H9 (cell line): ENCODE data around the gene ZNF653. TPM values are rescaled to one million over a fixed set of nuclear protein-coding genes. Genes with fewer than 3 reads are reported as not detected.

Source experiments
- DNase-seq: peaks from one replicate; pipeline ENCODE4 v3.0.0-alpha.2; 2017
- H2AFZ ChIP-seq: one replicate; pipeline ENCODE4 v1.6.1; 2013; ENCODE audit warnings: mild to moderate bottlenecking, low read length, control low read depth, moderate library complexity
- H2AK5ac ChIP-seq: 2 replicates; pipeline ENCODE4 v1.6.1; 2013; ENCODE audit warnings: low read length, control low read depth, mixed read lengths; ENCODE audit not compliant: insufficient read length
- H2BK120ac ChIP-seq: one replicate; pipeline ENCODE4 v1.6.1; 2013; ENCODE audit warnings: low read depth, mild to moderate bottlenecking, low read length, control low read depth, inconsistent platforms; ENCODE audit not compliant: poor library complexity, severe bottlenecking
- H2BK12ac ChIP-seq: 2 replicates; pipeline ENCODE4 v1.6.1; 2013; ENCODE audit warnings: low read length, control low read depth, mixed read lengths, low read depth; ENCODE audit not compliant: insufficient read length
- H2BK15ac ChIP-seq: 2 replicates; pipeline ENCODE4 v1.6.1; 2013; ENCODE audit warnings: low read depth, low read length, control low read depth
- H2BK20ac ChIP-seq: one replicate; pipeline ENCODE4 v1.6.1; 2013; ENCODE audit warnings: low read depth, mild to moderate bottlenecking, low read length, control low read depth, inconsistent platforms; ENCODE audit not compliant: poor library complexity, severe bottlenecking
- H2BK5ac ChIP-seq: 2 replicates; pipeline ENCODE4 v1.6.1; 2013; ENCODE audit warnings: low read length, control low read depth, mixed read lengths; ENCODE audit not compliant: insufficient read length
- H3K14ac ChIP-seq: 2 replicates; pipeline ENCODE4 v1.6.1; 2013; ENCODE audit warnings: low read length, control low read depth; ENCODE audit not compliant: insufficient read depth
- H3K18ac ChIP-seq: 2 replicates; pipeline ENCODE4 v1.6.1; 2013; ENCODE audit warnings: low read depth, mild to moderate bottlenecking, mixed read lengths, low read length, control low read depth; ENCODE audit not compliant: insufficient read length
- H3K23ac ChIP-seq: 2 replicates; pipeline ENCODE4 v1.6.1; 2013; ENCODE audit warnings: low read length, control low read depth, mixed read lengths, low read depth; ENCODE audit not compliant: insufficient read length
- H3K23me2 ChIP-seq: 2 replicates; pipeline ENCODE4 v1.6.1; 2013; ENCODE audit warnings: low read depth, mild to moderate bottlenecking, mixed read lengths, low read length, control low read depth; ENCODE audit not compliant: insufficient read length, poor library complexity, severe bottlenecking
- H3K27ac ChIP-seq: 2 replicates; pipeline ENCODE4 v1.5.1; 2013; ENCODE audit warnings: low read length, control low read depth, mixed read lengths, low read depth; ENCODE audit not compliant: insufficient read length
- H3K27me3 ChIP-seq: 2 replicates; pipeline ENCODE4 v1.6.1; 2013; ENCODE audit warnings: low read length, control low read depth, inconsistent platforms; ENCODE audit not compliant: insufficient read depth
- H3K4ac ChIP-seq: 2 replicates; pipeline ENCODE4 v1.6.1; 2013; ENCODE audit warnings: low read depth, mild to moderate bottlenecking, control low read depth, inconsistent platforms, low read length, moderate library complexity
- H3K4me1 ChIP-seq: 2 replicates; pipeline ENCODE4 v1.6.1; 2013; ENCODE audit warnings: low read length, control low read depth, inconsistent platforms; ENCODE audit not compliant: insufficient read depth
- H3K4me2 ChIP-seq: 2 replicates; pipeline ENCODE4 v1.6.1; 2013; ENCODE audit warnings: low read length, control low read depth, mixed read lengths; ENCODE audit not compliant: insufficient read length, insufficient read depth
- H3K56ac ChIP-seq: 2 replicates; pipeline ENCODE4 v1.6.1; 2013; ENCODE audit warnings: low read depth, mild to moderate bottlenecking, mixed read lengths, low read length, control low read depth; ENCODE audit not compliant: insufficient read length
- H3K79me1 ChIP-seq: 2 replicates; pipeline ENCODE4 v1.6.1; 2013; ENCODE audit warnings: low read depth, mild to moderate bottlenecking, moderate library complexity, low read length, control low read depth, inconsistent platforms; ENCODE audit not compliant: insufficient read depth, poor library complexity, severe bottlenecking
- H3K79me2 ChIP-seq: 2 replicates; pipeline ENCODE4 v1.6.1; 2013; ENCODE audit warnings: low read length, control low read depth, inconsistent platforms; ENCODE audit not compliant: insufficient read depth
- H3K9ac ChIP-seq: 2 replicates; pipeline ENCODE4 v1.6.1; 2013; ENCODE audit warnings: low read length, control low read depth, mixed read lengths; ENCODE audit not compliant: insufficient read length; ENCODE audit errors: extremely low read depth
- H3K9me3 ChIP-seq: one replicate; pipeline ENCODE4 v1.6.1; 2013; ENCODE audit warnings: low read depth, low read length, inconsistent platforms; ENCODE audit not compliant: control insufficient read depth
- H3T11ph ChIP-seq: one replicate; pipeline ENCODE4 v1.6.1; 2013; ENCODE audit warnings: mild to moderate bottlenecking, low read length, control low read depth, inconsistent platforms
- H4K20me1 ChIP-seq: one replicate; pipeline ENCODE4 v1.6.1; 2013; ENCODE audit not compliant: control insufficient read depth, insufficient read length, insufficient read depth
- H4K5ac ChIP-seq: 2 replicates; pipeline ENCODE4 v1.6.1; 2013; ENCODE audit warnings: low read depth, mild to moderate bottlenecking, mixed read lengths, low read length, control low read depth; ENCODE audit not compliant: insufficient read length
- H4K8ac ChIP-seq: replicated peaks from 2 replicates; pipeline ENCODE4 v1.6.1; 2013; ENCODE audit warnings: low read length, control low read depth, mixed read lengths, low read depth; ENCODE audit not compliant: insufficient read length
- H4K91ac ChIP-seq: 2 replicates; pipeline ENCODE4 v1.6.1; 2013; ENCODE audit warnings: low read depth, mild to moderate bottlenecking, moderate library complexity, mixed read lengths, low read length, control low read depth; ENCODE audit not compliant: insufficient read length
- H3K27ac Mint-ChIP-seq, 3 experiments: 2 replicates in 2 of 3; 3 replicates in 1 of 3; pipeline ENCODE4 v1.8.0; 2020 to 2021; ENCODE audit warnings: mixed read lengths in 3 of 3, mild to moderate bottlenecking in 1 of 3, moderate library complexity in 1 of 3
- H3K27me3 Mint-ChIP-seq: 2 replicates; pipeline ENCODE4 v1.8.0; 2021; ENCODE audit warnings: low read depth, mild to moderate bottlenecking, moderate library complexity, mixed read lengths
- H3K36me3 Mint-ChIP-seq, 3 experiments: 2 replicates in 2 of 3; 3 replicates in 1 of 3; pipeline ENCODE4 v1.8.0; 2020 to 2021; ENCODE audit warnings: low read depth in 3 of 3, mixed read lengths in 3 of 3; ENCODE audit not compliant: insufficient read depth in 1 of 3
- H3K4me1 Mint-ChIP-seq, 2 experiments: 2 replicates each; pipeline ENCODE4 v1.8.0; 2020; ENCODE audit warnings: mixed read lengths in 2 of 2
- H3K4me3 Mint-ChIP-seq, 2 experiments: 2 replicates in 1 of 2; 3 replicates in 1 of 2; pipeline ENCODE4 v1.8.0; 2020 to 2021; ENCODE audit warnings: mild to moderate bottlenecking in 2 of 2, mixed read lengths in 2 of 2, moderate library complexity in 1 of 2
- H3K9me3 Mint-ChIP-seq, 2 experiments: 2 replicates in 1 of 2; 3 replicates in 1 of 2; pipeline ENCODE4 v1.8.0; 2020; ENCODE audit warnings: mild to moderate bottlenecking in 2 of 2, mixed read lengths in 2 of 2, moderate library complexity in 1 of 2
- CTCF ChIP-seq: fragments of 200-600 bp; sonication (generic); conservative IDR thresholded peaks from 3 replicates; pipeline ENCODE4 v1.8.0; 2021; ENCODE audit warnings: antibody characterized with exemption, mild to moderate bottlenecking
- WGBS: extraction: QIAGEN DNeasy Blood & Tissue Kit; methylation state at CpG from one replicate; pipeline ENCODE4 v1.1.7; 2013; ENCODE audit warnings: missing lambda C conversion rate, low lambda C conversion rate, mixed read lengths; ENCODE audit not compliant: insufficient read length; ENCODE audit errors: extremely low coverage; 5-methylcytosine and 5-hydroxymethylcytosine counted together
- total RNA-seq: library from RNA; stranded (reverse); gene quantifications from 2 replicates; pipeline ENCODE4 v1.2.1, GENCODE V29; 2021

ZNF653 gene
- total RNA-seq, 1 experiment from 2014 or later = 11.6 TPM

- Histone ChIP-seq H2BK5ac (no peak overlapping the region), H3K4ac (no peak overlapping the region), H3K79me2 (no peaks in the 10 kb centered on the region), H4K5ac (no peak overlapping the region), H3K23me2 (peaks cover 7% of the 10 kb centered on the region), H3T11ph (no peak overlapping the region), H2BK15ac (no peak overlapping the region), H3K27me3 (no peaks in the 10 kb centered on the region), H3K27ac (no peak overlapping the region), H4K8ac (no peak overlapping the region), H3K23ac (no peak overlapping the region), H4K91ac (no peak overlapping the region), H4K20me1 (no peaks in the 10 kb centered on the region), H3K4me1 (no peaks in the 10 kb centered on the region; the same call in 1 of the 2 replicates), H2BK120ac (no peak overlapping the region), H3K18ac (no peak overlapping the region), H2BK12ac (no peak overlapping the region), H3K4me2 (no peak overlapping the region), H2AK5ac (no peak overlapping the region), H3K56ac (no peak overlapping the region), H2AFZ (no peak overlapping the region), H3K14ac (no peak overlapping the region), H3K79me1 (no peaks in the 10 kb centered on the region), H3K9me3 (no peaks in the 10 kb centered on the region), H2BK20ac (no peak overlapping the region), H3K9ac (no peak overlapping the region)
- Mint-ChIP-seq H3K27me3 (peaks cover 20% of the 10 kb centered on the region), H3K36me3 (peaks cover 0 to 4% (median 0%) of the 10 kb centered on the region in 3 experiments; a peak in 1 of 7 replicates), H3K4me1 (peaks cover 8 to 15% of the 10 kb centered on the region in 2 experiments), H3K27ac (no peak overlapping the region), H3K4me3 (no peak overlapping the region), H3K9me3 (no peaks in the 10 kb centered on the region)
- peak; percentile 61 for TF ChIP-seq CTCF
- peak; percentile 96 for DNase-seq
- WGBS = no CpG with 5 or more reads among the region's 9 CpGs
Observed at GRCh38 chr19:11530432-11530831, 24.8 kb upstream of the ZNF653 start.
